Neural cell (in vitro differentiated cells): ENCODE data around the gene CTNNA2. TPM values are rescaled to one million over a fixed set of nuclear protein-coding genes. Genes with fewer than 3 reads are reported as not detected.

Experiments
- H2AFZ ChIP-seq: fragments of 200-600, 300-800 bp; sonication (generic), shearing (Covaris generic); 2 replicates; pipeline ENCODE4 v1.6.0; 2014; ENCODE audit warnings: low read depth, mild to moderate bottlenecking, antibody characterized with exemption, low read length, moderate library complexity
- H3F3A ChIP-seq: fragments of 200-600 bp; shearing (Covaris generic); 2 replicates; pipeline ENCODE4 v1.6.1; 2016; ENCODE audit warnings: mild to moderate bottlenecking, moderate library complexity, mixed read lengths, antibody characterized with exemption, low read length; ENCODE audit not compliant: insufficient read depth, poor library complexity, severe bottlenecking
- H3K27ac ChIP-seq: fragments of 200-600, 300-800 bp; sonication (generic), shearing (Covaris generic); 2 replicates; pipeline ENCODE4 v1.5.1; 2014; ENCODE audit warnings: mild to moderate bottlenecking, low read length, moderate library complexity
- H3K27me3 ChIP-seq: fragments of 300-800, 200-600 bp; sonication (generic), shearing (Covaris generic); 2 replicates; pipeline ENCODE4 v1.6.0; 2014; ENCODE audit warnings: mild to moderate bottlenecking, low read depth, low read length, moderate library complexity; ENCODE audit not compliant: insufficient read depth
- H3K36me3 ChIP-seq: fragments of 300-800, 200-600 bp; sonication (generic), shearing (Covaris generic); 2 replicates; pipeline ENCODE4 v1.5.1; 2014; ENCODE audit warnings: mild to moderate bottlenecking, antibody characterized with exemption, low read length, moderate library complexity; ENCODE audit not compliant: insufficient read depth
- H3K4me2 ChIP-seq: fragments of 300-800, 200-600 bp; sonication (generic), shearing (Covaris generic); 2 replicates; pipeline ENCODE4 v1.6.0; 2014; ENCODE audit warnings: mild to moderate bottlenecking, low read length
- H3K4me3 ChIP-seq: fragments of 300-800, 200-600 bp; sonication (generic), shearing (Covaris generic); 2 replicates; pipeline ENCODE4 v1.5.1; 2014; ENCODE audit warnings: mild to moderate bottlenecking, low read length, moderate library complexity
- H3K79me2 ChIP-seq: fragments of 200-600 bp; shearing (Covaris generic); replicated peaks from 2 replicates; pipeline ENCODE4 v1.6.0; 2014; ENCODE audit warnings: mild to moderate bottlenecking, low read length, moderate library complexity; ENCODE audit not compliant: insufficient read depth
- H3K9ac ChIP-seq: fragments of 300-800, 200-600 bp; sonication (generic), shearing (Covaris generic); 2 replicates; pipeline ENCODE4 v1.6.1; 2016; ENCODE audit warnings: mild to moderate bottlenecking, low read length, mixed read lengths
- H3K9me2 ChIP-seq: fragments of 200-600 bp; shearing (Covaris generic); 2 replicates; pipeline ENCODE4 v1.6.1; 2016; ENCODE audit warnings: mild to moderate bottlenecking, low read length, mixed read lengths; ENCODE audit not compliant: insufficient read depth
- H3K9me3 ChIP-seq: fragments of 200-600, 300-800 bp; sonication (generic), shearing (Covaris generic); 2 replicates; pipeline ENCODE4 v1.6.1; 2016; ENCODE audit warnings: mild to moderate bottlenecking, mixed run types, low read length, moderate library complexity, mixed read lengths
- H4K20me1 ChIP-seq: fragments of 200-600 bp; shearing (Covaris generic); 2 replicates; pipeline ENCODE4 v1.6.1; 2016; ENCODE audit warnings: mild to moderate bottlenecking, mixed run types; ENCODE audit not compliant: insufficient read depth
- CTCF ChIP-seq: fragments of 450-650 bp; IDR thresholded peaks from 2 replicates; pipeline ENCODE4 v1.5.1; 2014; ENCODE audit warnings: antibody characterized with exemption, mild to moderate bottlenecking, moderate library complexity; ENCODE audit not compliant: poor library complexity, severe bottlenecking
- EP300 ChIP-seq: fragments of 450-650 bp; conservative IDR thresholded peaks from 2 replicates; pipeline ENCODE4 v1.6.1; 2014; ENCODE audit warnings: antibody characterized with exemption, mild to moderate bottlenecking, moderate library complexity; ENCODE audit not compliant: poor library complexity, severe bottlenecking
- EZH2 ChIP-seq: fragments of 200-600, 300-800 bp; shearing (Covaris generic), sonication (generic); IDR thresholded peaks from 2 replicates; pipeline ENCODE4 v1.6.1; 2014; ENCODE audit warnings: antibody characterized with exemption, low read length, borderline replicate concordance, mild to moderate bottlenecking; ENCODE audit not compliant: insufficient read depth, poor library complexity, severe bottlenecking
- MXI1 ChIP-seq: fragments of 450-650 bp; conservative IDR thresholded peaks from 2 replicates; pipeline ENCODE4 v1.6.1; 2014; ENCODE audit warnings: antibody characterized with exemption, mild to moderate bottlenecking; ENCODE audit not compliant: poor library complexity, severe bottlenecking
- POLR2AphosphoS5 ChIP-seq: IDR thresholded peaks from 2 replicates; pipeline ENCODE4 v1.6.1; 2012
- RAD21 ChIP-seq: fragments of 450-650 bp; conservative IDR thresholded peaks from 2 replicates; pipeline ENCODE4 v1.6.1; 2014; ENCODE audit warnings: antibody characterized with exemption, mild to moderate bottlenecking, moderate library complexity
- REST ChIP-seq: IDR thresholded peaks from 2 replicates; pipeline ENCODE4 v1.6.1; 2012; ENCODE audit warnings: borderline replicate concordance
- SMC3 ChIP-seq: fragments of 450-650 bp; conservative IDR thresholded peaks from 2 replicates; pipeline ENCODE4 v1.6.1; 2014; ENCODE audit warnings: antibody characterized with exemption, mild to moderate bottlenecking, moderate library complexity; ENCODE audit not compliant: poor library complexity
- TAF1 ChIP-seq: IDR thresholded peaks from 2 replicates; pipeline ENCODE4 v1.6.1; 2012; ENCODE audit warnings: low read depth
- polyA plus RNA-seq: library from polyadenylated mRNA; depleted of rRNA; stranded (reverse); fragments of >200 nt; gene quantifications from 2 replicates; pipeline ENCODE4 v1.2.3, GENCODE V29; 2014

CTNNA2 gene
- polyA plus RNA-seq, 1 donor from 2014 or later: 194 TPM

GRCh38 chr2:80168801-80169200 is 656.0 kb downstream of the CTNNA2 start:
- no peak overlapping the region for H2AFZ ChIP-seq
- H3K79me2 ChIP-seq: no peaks in the 10 kb centered on the region
- H3K9me2 ChIP-seq: no peaks in the 10 kb centered on the region
- TF ChIP-seq CTCF: no peak
- no peak for TF ChIP-seq REST
- TF ChIP-seq SMC3: no peak
- no peak for TF ChIP-seq EP300
- no peak for TF ChIP-seq MXI1
- no peak for TF ChIP-seq RAD21
- no peak for TF ChIP-seq POLR2AphosphoS5
- no peak for TF ChIP-seq TAF1
- TF ChIP-seq EZH2: no peak
- no peak overlapping the region for H3K4me2 ChIP-seq
- H3K9me3 ChIP-seq: no peaks in the 10 kb centered on the region
- H3F3A ChIP-seq: no peaks in the 10 kb centered on the region
- no peak overlapping the region for H3K27ac ChIP-seq
- no peaks in the 10 kb centered on the region for H3K36me3 ChIP-seq
- H3K4me3 ChIP-seq: no peak overlapping the region
- no peaks in the 10 kb centered on the region for H3K27me3 ChIP-seq
- no peak overlapping the region for H3K9ac ChIP-seq
- H4K20me1 ChIP-seq: no peaks in the 10 kb centered on the region

- Histone ChIP-seq H4K20me1 (no peaks in the 10 kb centered on the region), H3K9me3 (no peaks in the 10 kb centered on the region), H3K79me2 (no peaks in the 10 kb centered on the region), H3K4me2 (no peak overlapping the region), H3K9me2 (no peaks in the 10 kb centered on the region), H3K4me3 (no peak overlapping the region), H3K9ac (no peak overlapping the region), H3K27me3 (no peaks in the 10 kb centered on the region), H3K36me3 (no peaks in the 10 kb centered on the region), H3K27ac (no peak overlapping the region), H2AFZ (no peak overlapping the region), H3F3A (no peaks in the 10 kb centered on the region)
- TF ChIP-seq EP300 (no peak), TAF1 (no peak), REST (no peak), RAD21 (no peak), MXI1 (no peak), CTCF (no peak), SMC3 (no peak), POLR2AphosphoS5 (no peak), EZH2 (no peak)
These were observed 657.2 kb downstream of the CTNNA2 start for GRCh38 chr2:80169811-80170594.
